Spleen (tissue), 7 donors: Measurements from ENCODE around the gene IQCC.

ENCODE experiments used
- POLR2A ChIP-seq, 3 donors: fragments of 450-650 bp; IDR thresholded peaks; one replicate each; pipeline ENCODE4 v1.5.1; 2017; ENCODE audit warnings: antibody characterized with exemption in 3 of 3, mild to moderate bottlenecking in 1 of 3
- POLR2AphosphoS5 ChIP-seq, 3 donors: sonication (generic); formaldehyde crosslinking; IDR thresholded peaks; one replicate each; pipeline ENCODE4 v1.5.1; 2017; ENCODE audit warnings: antibody characterized with exemption in 3 of 3
- TF ChIP-seq, protein P1 (sequence below), 11 experiments: fragments of 200-600 bp in 7 of 11; fragments of 450-650 bp in 4 of 11; sonication (generic) in 4 of 11; IDR thresholded peaks in 8 of 11; conservative IDR thresholded peaks in 3 of 11; 1 replicate in 7 of 11; 2 replicates in 4 of 11; pipeline versions ENCODE4 v1.4.0 to v1.8.0; 2016 to 2021; ENCODE audit warnings: antibody characterized with exemption in 11 of 11, inconsistent platforms in 4 of 11, mild to moderate bottlenecking in 1 of 11
- donor health status: DM: no; HTN: no; CAD: no; lungs with moderate emphysema.
- donor health status: DM: no; HTN: no; CAD: no.
- donor health status: DM: no; HTN: no; CAD: no.

- TF ChIP-seq, protein P1, sequence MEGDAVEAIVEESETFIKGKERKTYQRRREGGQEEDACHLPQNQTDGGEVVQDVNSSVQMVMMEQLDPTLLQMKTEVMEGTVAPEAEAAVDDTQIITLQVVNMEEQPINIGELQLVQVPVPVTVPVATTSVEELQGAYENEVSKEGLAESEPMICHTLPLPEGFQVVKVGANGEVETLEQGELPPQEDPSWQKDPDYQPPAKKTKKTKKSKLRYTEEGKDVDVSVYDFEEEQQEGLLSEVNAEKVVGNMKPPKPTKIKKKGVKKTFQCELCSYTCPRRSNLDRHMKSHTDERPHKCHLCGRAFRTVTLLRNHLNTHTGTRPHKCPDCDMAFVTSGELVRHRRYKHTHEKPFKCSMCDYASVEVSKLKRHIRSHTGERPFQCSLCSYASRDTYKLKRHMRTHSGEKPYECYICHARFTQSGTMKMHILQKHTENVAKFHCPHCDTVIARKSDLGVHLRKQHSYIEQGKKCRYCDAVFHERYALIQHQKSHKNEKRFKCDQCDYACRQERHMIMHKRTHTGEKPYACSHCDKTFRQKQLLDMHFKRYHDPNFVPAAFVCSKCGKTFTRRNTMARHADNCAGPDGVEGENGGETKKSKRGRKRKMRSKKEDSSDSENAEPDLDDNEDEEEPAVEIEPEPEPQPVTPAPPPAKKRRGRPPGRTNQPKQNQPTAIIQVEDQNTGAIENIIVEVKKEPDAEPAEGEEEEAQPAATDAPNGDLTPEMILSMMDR (IDR thresholded peaks at IDR 0.05 in 8 of 11, conservative IDR thresholded peaks at IDR 0.05 in 3 of 11): no peak
- TF ChIP-seq POLR2AphosphoS5 (IDR thresholded peaks at IDR 0.05): peak; percentile 86 to 97 (median 91)
- TF ChIP-seq POLR2A (IDR thresholded peaks at IDR 0.05): peak in 2 of 3 donors; percentile 37 to 54
Observed at GRCh38 chr1:32221980-32222755, 16.7 kb downstream of the IQCC start, which contains the start of the genes EIF3I and TMEM234.
